Measurements from ENCODE around the gene MTFP1.
"Not testable (repeated sequence)": the region's sequence is repeated elsewhere in the genome, so short reads cannot be mapped to it uniquely, and the experiment has no call there.

MTFP1 gene

GRCh38 chr22:30425327-30425615 is 297 bp upstream of the MTFP1 start:
- DNase-seq (ENCODE audit: low read depth in 3 of 3, low spot score in 1 of 3): no peak

- DNase-seq (ENCODE audit: low read depth in 3 of 3, low spot score in 1 of 3): peak; percentile 60 to 75 (median 62)
Observed at GRCh38 chr22:30426388-30427353, 1.1 kb downstream of the MTFP1 start.

- DNase-seq (ENCODE audit: low read depth in 3 of 3, low spot score in 1 of 3): no peak
Observed at GRCh38 chr22:30427871-30428270, 2.3 kb downstream of the MTFP1 start.

- no peak for DNase-seq (ENCODE audit: low read depth in 3 of 3, low spot score in 1 of 3)
Observed at GRCh38 chr22:30429887-30430286, 4.3 kb downstream of the MTFP1 start.

GRCh38 chr22:30430933-30431332 is 5.4 kb downstream of the MTFP1 start:
- no peak for DNase-seq (ENCODE audit: low read depth in 3 of 3, low spot score in 1 of 3)

- no peak for DNase-seq (ENCODE audit: low read depth in 3 of 3, low spot score in 1 of 3)
Observed at GRCh38 chr22:30432096-30432495, 6.5 kb downstream of the MTFP1 start.

GRCh38 chr22:30432520-30432919 is 7.0 kb downstream of the MTFP1 start:
- no peak for DNase-seq (ENCODE audit: low read depth in 3 of 3, low spot score in 1 of 3)

GRCh38 chr22:30433227-30433626 is 7.7 kb downstream of the MTFP1 start:
- DNase-seq (ENCODE audit: low read depth in 3 of 3, low spot score in 1 of 3): no peak

- no peak for DNase-seq (ENCODE audit: low read depth in 3 of 3, low spot score in 1 of 3)
Observed at GRCh38 chr22:30433773-30434172, 8.2 kb downstream of the MTFP1 start.

GRCh38 chr22:30434843-30435242 is 9.3 kb downstream of the MTFP1 start:
- DNase-seq (ENCODE audit: low read depth in 3 of 3, low spot score in 1 of 3): no peak

- DNase-seq (ENCODE audit: low read depth in 3 of 3, low spot score in 1 of 3): peak; percentile 51 to 68 (median 56)
Observed at GRCh38 chr22:30435674-30436126, 10.1 kb downstream of the MTFP1 start.

- DNase-seq (ENCODE audit: low read depth in 3 of 3, low spot score in 1 of 3): no peak
Observed at GRCh38 chr22:30436196-30436595, 10.6 kb downstream of the MTFP1 start.

- no peak for DNase-seq (ENCODE audit: low read depth in 3 of 3, low spot score in 1 of 3)
Observed at GRCh38 chr22:30438559-30438958, 13.0 kb downstream of the MTFP1 start.

- DNase-seq (ENCODE audit: low read depth in 3 of 3, low spot score in 1 of 3): no peak
Observed at GRCh38 chr22:30439226-30439625, 13.7 kb downstream of the MTFP1 start.

GRCh38 chr22:30439836-30440235 is 14.3 kb downstream of the MTFP1 start:
- DNase-seq (ENCODE audit: low read depth in 3 of 3, low spot score in 1 of 3): no peak

GRCh38 chr22:30441088-30441487 is 15.5 kb downstream of the MTFP1 start:
- DNase-seq (ENCODE audit: low read depth in 3 of 3, low spot score in 1 of 3): no peak

- DNase-seq (ENCODE audit: low read depth in 3 of 3, low spot score in 1 of 3): no peak
Observed at GRCh38 chr22:30444632-30445437, 19.3 kb downstream of the MTFP1 start.

GRCh38 chr22:30445438-30446145 is 20.0 kb downstream of the MTFP1 start:
- DNase-seq (ENCODE audit: low read depth in 3 of 3, low spot score in 1 of 3): no peak

- no peak for DNase-seq (ENCODE audit: low read depth in 3 of 3, low spot score in 1 of 3)
Observed at GRCh38 chr22:30447656-30448055, 22.1 kb downstream of the MTFP1 start.

- not testable (repeated sequence) for DNase-seq (ENCODE audit: low read depth in 3 of 3, low spot score in 1 of 3)
Observed at GRCh38 chr22:30451488-30451887, 25.9 kb downstream of the MTFP1 start.

GRCh38 chr22:30452861-30453260 is 27.3 kb downstream of the MTFP1 start:
- no peak for DNase-seq (ENCODE audit: low read depth in 3 of 3, low spot score in 1 of 3)
